ENCODE data around the gene EIF5A2.
"Not testable (repeated sequence)": the region's sequence is repeated elsewhere in the genome, so short reads cannot be mapped to it uniquely, and the experiment has no call there.

EIF5A2 gene

GRCh38 chr3:170949211-170949610, 40.8 kb upstream of the EIF5A2 start:
- TF ChIP-seq, protein P1, sequence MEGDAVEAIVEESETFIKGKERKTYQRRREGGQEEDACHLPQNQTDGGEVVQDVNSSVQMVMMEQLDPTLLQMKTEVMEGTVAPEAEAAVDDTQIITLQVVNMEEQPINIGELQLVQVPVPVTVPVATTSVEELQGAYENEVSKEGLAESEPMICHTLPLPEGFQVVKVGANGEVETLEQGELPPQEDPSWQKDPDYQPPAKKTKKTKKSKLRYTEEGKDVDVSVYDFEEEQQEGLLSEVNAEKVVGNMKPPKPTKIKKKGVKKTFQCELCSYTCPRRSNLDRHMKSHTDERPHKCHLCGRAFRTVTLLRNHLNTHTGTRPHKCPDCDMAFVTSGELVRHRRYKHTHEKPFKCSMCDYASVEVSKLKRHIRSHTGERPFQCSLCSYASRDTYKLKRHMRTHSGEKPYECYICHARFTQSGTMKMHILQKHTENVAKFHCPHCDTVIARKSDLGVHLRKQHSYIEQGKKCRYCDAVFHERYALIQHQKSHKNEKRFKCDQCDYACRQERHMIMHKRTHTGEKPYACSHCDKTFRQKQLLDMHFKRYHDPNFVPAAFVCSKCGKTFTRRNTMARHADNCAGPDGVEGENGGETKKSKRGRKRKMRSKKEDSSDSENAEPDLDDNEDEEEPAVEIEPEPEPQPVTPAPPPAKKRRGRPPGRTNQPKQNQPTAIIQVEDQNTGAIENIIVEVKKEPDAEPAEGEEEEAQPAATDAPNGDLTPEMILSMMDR (conservative IDR thresholded peaks at IDR 0.05; ENCODE audit: low read depth, low read length): no peak
- H3K36me3 ChIP-seq (ENCODE audit: insufficient read depth): no peaks in the 10 kb centered on the region
- no peak overlapping the region for H3K4me2 ChIP-seq

DNA sequence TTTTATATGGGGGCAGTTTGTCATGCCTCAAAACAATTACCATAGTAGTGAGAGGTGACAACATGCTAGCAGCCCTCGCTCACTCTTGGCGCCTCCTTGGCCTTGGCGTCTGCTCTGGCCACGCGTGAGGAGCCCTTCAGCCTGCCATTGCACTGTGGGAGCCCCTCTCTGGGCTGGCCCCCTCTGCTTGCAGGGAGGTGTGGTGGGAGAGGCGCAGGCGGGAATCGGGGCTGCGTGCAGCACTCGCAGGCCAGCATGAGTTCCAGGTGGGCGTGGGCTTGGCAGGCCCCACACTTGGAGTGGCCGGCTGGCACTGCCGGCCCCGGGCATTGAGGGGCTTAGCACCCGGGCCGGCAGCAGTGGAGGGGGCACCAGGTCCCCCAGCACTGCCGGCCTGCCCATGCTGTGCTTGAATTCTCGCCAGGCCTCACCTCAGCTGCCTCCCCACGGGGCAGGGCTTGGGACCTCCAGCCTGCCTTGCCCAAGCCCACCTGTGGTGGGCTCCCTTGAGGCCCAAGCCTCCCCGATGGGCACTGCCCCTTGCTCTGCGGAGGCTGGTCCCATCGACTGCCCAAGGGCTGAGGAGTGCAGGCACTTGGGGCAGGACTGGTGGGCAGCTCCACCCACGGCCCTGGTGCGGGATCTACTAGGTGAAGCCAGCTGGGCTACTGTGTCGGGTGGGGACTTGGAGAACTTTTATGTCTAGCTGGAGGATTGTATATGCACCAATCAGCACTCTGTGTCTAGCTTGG, 38.8 kb upstream of the EIF5A2 start:
- no peaks in the 10 kb centered on the region for H3K4me1 ChIP-seq (ENCODE audit: low read depth, poor library complexity, severe bottlenecking)
- no peak overlapping the region for H2AFZ ChIP-seq (ENCODE audit: low read depth)
- H3K4me2 ChIP-seq: no peak overlapping the region
- TF ChIP-seq, protein P1 (conservative IDR thresholded peaks at IDR 0.05; ENCODE audit: low read depth, low read length): no peak
- no peaks in the 10 kb centered on the region for H4K20me1 ChIP-seq (ENCODE audit: insufficient read depth)
- no peak overlapping the region for H3K27ac ChIP-seq
- no peak overlapping the region for H3K9ac ChIP-seq
- H3K4me3 ChIP-seq (IDR thresholded peaks at IDR 0.05; ENCODE audit: insufficient read depth, low read depth, low read length): no peak overlapping the region
- no peaks in the 10 kb centered on the region for H3K79me2 ChIP-seq (ENCODE audit: insufficient read depth, low read depth)
- no peaks in the 10 kb centered on the region for H3K27me3 ChIP-seq (ENCODE audit: insufficient read depth, low read depth)
- H3K36me3 ChIP-seq (ENCODE audit: insufficient read depth): no peaks in the 10 kb centered on the region

More at GRCh38 chr3:170949211-170949610, 40.8 kb upstream of the EIF5A2 start:
- Histone ChIP-seq H3K9ac (no peak overlapping the region), H3K27ac (no peak overlapping the region), H2AFZ (ENCODE audit: low read depth) (no peak overlapping the region), H3K4me1 (ENCODE audit: low read depth, poor library complexity, severe bottlenecking) (no peaks in the 10 kb centered on the region), H3K4me3 (IDR thresholded peaks at IDR 0.05; ENCODE audit: insufficient read depth, low read depth, low read length) (no peak overlapping the region), H3K27me3 (ENCODE audit: insufficient read depth, low read depth) (no peaks in the 10 kb centered on the region), H4K20me1 (ENCODE audit: insufficient read depth) (no peaks in the 10 kb centered on the region), H3K79me2 (ENCODE audit: insufficient read depth, low read depth) (no peaks in the 10 kb centered on the region)

GRCh38 chr3:170942011-170942410, 33.6 kb upstream of the EIF5A2 start:
- Histone ChIP-seq H3K27me3 (ENCODE audit: insufficient read depth, low read depth) (no peaks in the 10 kb centered on the region), H3K4me3 (IDR thresholded peaks at IDR 0.05; ENCODE audit: insufficient read depth, low read depth, low read length) (no peak overlapping the region), H4K20me1 (ENCODE audit: insufficient read depth) (no peaks in the 10 kb centered on the region), H3K4me1 (ENCODE audit: low read depth, poor library complexity, severe bottlenecking) (no peaks in the 10 kb centered on the region), H2AFZ (ENCODE audit: low read depth) (no peak overlapping the region), H3K36me3 (ENCODE audit: insufficient read depth) (no peaks in the 10 kb centered on the region), H3K27ac (no peak overlapping the region), H3K9ac (no peak overlapping the region), H3K4me2 (no peak overlapping the region), H3K79me2 (ENCODE audit: insufficient read depth, low read depth) (no peaks in the 10 kb centered on the region)
- TF ChIP-seq, protein P1 (conservative IDR thresholded peaks at IDR 0.05; ENCODE audit: low read depth, low read length): no peak

DNA sequence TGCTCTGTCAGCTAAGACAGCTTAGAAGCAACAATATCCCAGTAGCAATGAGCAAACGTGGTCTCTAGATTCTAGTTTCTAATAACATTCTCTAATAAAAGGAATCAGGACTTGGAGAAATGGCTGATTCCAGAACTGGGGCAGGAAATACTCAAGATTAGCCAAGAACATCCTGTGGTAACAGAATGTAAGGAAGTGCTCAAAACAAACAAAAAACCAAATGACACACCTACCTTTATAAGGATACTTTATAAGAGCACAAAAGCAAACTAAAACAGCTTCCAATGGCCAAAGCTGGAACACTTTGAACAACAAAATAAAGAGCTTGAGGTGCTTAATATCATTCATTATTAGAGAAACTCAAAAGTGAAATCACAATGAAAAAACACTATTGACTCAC, 33.1 kb upstream of the EIF5A2 start:
- Histone ChIP-seq H3K36me3 (ENCODE audit: insufficient read depth) (no peaks in the 10 kb centered on the region), H3K4me2 (no peak overlapping the region), H2AFZ (ENCODE audit: low read depth) (no peak overlapping the region), H3K9ac (no peak overlapping the region), H3K4me1 (ENCODE audit: low read depth, poor library complexity, severe bottlenecking) (no peaks in the 10 kb centered on the region), H3K27me3 (ENCODE audit: insufficient read depth, low read depth) (no peaks in the 10 kb centered on the region), H3K4me3 (IDR thresholded peaks at IDR 0.05; ENCODE audit: insufficient read depth, low read depth, low read length) (no peak overlapping the region), H3K27ac (no peak overlapping the region), H4K20me1 (ENCODE audit: insufficient read depth) (no peaks in the 10 kb centered on the region), H3K79me2 (ENCODE audit: insufficient read depth, low read depth) (no peaks in the 10 kb centered on the region)
- TF ChIP-seq, protein P1 (conservative IDR thresholded peaks at IDR 0.05; ENCODE audit: low read depth, low read length): no peak

DNA sequence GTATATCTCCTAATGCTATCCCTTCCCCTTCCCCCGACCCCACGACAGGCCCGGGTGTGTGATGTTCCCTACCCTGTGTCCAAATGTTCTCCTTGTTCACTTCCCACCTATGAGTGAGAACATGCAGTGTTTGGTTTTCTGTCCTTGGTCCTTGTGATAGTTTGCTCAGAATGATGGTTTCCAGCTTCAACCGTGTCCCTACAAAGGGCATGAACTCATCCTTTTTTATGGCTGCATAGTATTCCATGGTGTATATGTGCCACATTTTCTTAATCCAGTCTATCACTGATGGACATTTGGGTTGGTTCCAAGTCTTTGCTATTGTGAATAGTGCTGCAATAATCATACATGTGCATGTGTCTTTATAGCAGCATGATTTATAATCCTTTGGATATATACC, 24.6 kb upstream of the EIF5A2 start:
- H3K4me1 ChIP-seq (ENCODE audit: low read depth, poor library complexity, severe bottlenecking); H2AFZ ChIP-seq (ENCODE audit: low read depth); H3K27me3 ChIP-seq (ENCODE audit: insufficient read depth, low read depth); H4K20me1 ChIP-seq (ENCODE audit: insufficient read depth); H3K36me3 ChIP-seq (ENCODE audit: insufficient read depth); H3K4me2 ChIP-seq; H3K79me2 ChIP-seq (ENCODE audit: insufficient read depth, low read depth); H3K4me3 ChIP-seq (IDR thresholded peaks at IDR 0.05; ENCODE audit: insufficient read depth, low read depth, low read length); H3K27ac ChIP-seq; H3K9ac ChIP-seq: not testable (repeated sequence)

GRCh38 chr3:170923553-170923952, 15.1 kb upstream of the EIF5A2 start:
- not testable (repeated sequence) for H2AFZ ChIP-seq (ENCODE audit: low read depth); H3K4me2 ChIP-seq; H3K36me3 ChIP-seq (ENCODE audit: insufficient read depth); H4K20me1 ChIP-seq (ENCODE audit: insufficient read depth); H3K27me3 ChIP-seq (ENCODE audit: insufficient read depth, low read depth); H3K79me2 ChIP-seq (ENCODE audit: insufficient read depth, low read depth); H3K9ac ChIP-seq; H3K4me1 ChIP-seq (ENCODE audit: low read depth, poor library complexity, severe bottlenecking); H3K4me3 ChIP-seq (IDR thresholded peaks at IDR 0.05; ENCODE audit: insufficient read depth, low read depth, low read length); H3K27ac ChIP-seq
